ENCODE measurements around the gene TP53BP2. TPM values are rescaled to one million over a fixed set of nuclear protein-coding genes. Genes with fewer than 3 reads are reported as not detected.
"Not testable (repeated sequence)": the region's sequence is repeated elsewhere in the genome, so short reads cannot be mapped to it uniquely, and the experiment has no call there.

TP53BP2 gene
- total RNA-seq, 2 donors from 2014 or later = 26.8 to 29.3 TPM

DNA sequence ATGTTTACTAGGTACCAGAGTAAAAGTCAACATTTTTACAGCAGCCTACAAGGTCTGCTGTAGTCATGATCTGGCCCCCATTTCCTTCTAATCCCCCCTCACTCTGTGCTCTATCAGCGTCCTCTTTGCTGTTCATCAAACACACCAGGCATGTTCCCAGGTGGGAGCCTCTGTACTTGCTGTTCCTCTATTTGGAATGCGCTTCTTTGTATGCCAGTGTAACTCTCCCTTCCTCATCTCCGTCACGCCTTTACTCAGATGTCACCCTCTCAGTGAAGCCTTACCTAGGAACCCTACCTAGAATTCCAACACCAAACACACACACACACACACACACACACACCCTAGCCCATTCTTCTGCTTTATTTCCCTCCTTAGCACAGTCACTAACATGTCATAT is 21.0 kb downstream of the TP53BP2 start:
- peaks cover 0 to 67% of the 10 kb centered on the region in 2 donors for H3K4me1 ChIP-seq
- no peaks in the 10 kb centered on the region for H3K27me3 ChIP-seq
- DNase-seq (ENCODE audit: low spot score) = no peak
- TF ChIP-seq CTCF (IDR thresholded peaks at IDR 0.05) = no peak
- H3K27ac ChIP-seq = no peak overlapping the region
- no peaks in the 10 kb centered on the region for H3K36me3 ChIP-seq
- H3K4me3 ChIP-seq = no peak overlapping the region
- no peaks in the 10 kb centered on the region for H3K9me3 ChIP-seq

DNA sequence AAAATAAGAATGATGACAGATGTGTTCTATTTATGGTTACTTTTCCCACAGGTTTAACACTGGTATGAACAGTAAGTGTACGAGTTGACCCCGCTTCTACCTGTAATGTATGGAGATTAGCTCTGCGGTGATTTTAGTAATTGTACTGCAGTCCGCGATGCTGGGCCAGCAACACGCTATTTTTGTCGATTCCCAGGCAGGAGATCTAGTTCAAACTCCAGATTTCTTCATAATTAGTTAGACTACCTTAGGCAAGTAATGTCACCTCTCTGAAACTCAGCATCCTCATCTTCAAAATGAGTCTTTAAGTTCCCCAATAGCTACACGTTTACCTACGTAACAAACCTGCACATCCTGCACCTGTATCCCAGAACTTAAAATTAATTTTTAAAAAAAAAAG is 21.5 kb downstream of the TP53BP2 start:
- H3K36me3 ChIP-seq = no peaks in the 10 kb centered on the region
- H3K9me3 ChIP-seq = no peaks in the 10 kb centered on the region
- TF ChIP-seq CTCF (IDR thresholded peaks at IDR 0.05) = no peak
- H3K27me3 ChIP-seq = no peaks in the 10 kb centered on the region
- H3K27ac ChIP-seq = no peak overlapping the region
- peaks cover 0 to 67% of the 10 kb centered on the region in 2 donors for H3K4me1 ChIP-seq
- no peak overlapping the region for H3K4me3 ChIP-seq
- no peak for DNase-seq (ENCODE audit: low spot score)

- peaks cover 6% of the 10 kb centered on the region for H3K36me3 ChIP-seq
- peak overlapping the region; percentile 9 to 50 for H3K27ac ChIP-seq
- DNase-seq (ENCODE audit: low spot score) = no peak
- H3K27me3 ChIP-seq = no peaks in the 10 kb centered on the region
- H3K4me1 ChIP-seq = peaks cover 0 to 49% of the 10 kb centered on the region in 2 donors
- no peak overlapping the region for H3K4me3 ChIP-seq
- TF ChIP-seq CTCF (IDR thresholded peaks at IDR 0.05) = no peak
- H3K9me3 ChIP-seq = no peaks in the 10 kb centered on the region
Measured at GRCh38 chr1:223820971-223821370, 24.8 kb downstream of the TP53BP2 start.

- Histone ChIP-seq H3K4me3 (no peak overlapping the region), H3K27ac (peak overlapping the region; percentile 9 to 50), H3K27me3 (no peaks in the 10 kb centered on the region), H3K4me1 (peaks cover 0 to 49% of the 10 kb centered on the region in 2 donors), H3K9me3 (no peaks in the 10 kb centered on the region), H3K36me3 (peaks cover 6% of the 10 kb centered on the region)
- no peak for TF ChIP-seq CTCF (IDR thresholded peaks at IDR 0.05)
- DNase-seq (ENCODE audit: low spot score) = no peak
Measured at GRCh38 chr1:223820515-223820858, 25.3 kb downstream of the TP53BP2 start.

- Histone ChIP-seq H3K27ac (peak overlapping the region; percentile 9 to 50), H3K9me3 (no peaks in the 10 kb centered on the region), H3K27me3 (no peaks in the 10 kb centered on the region), H3K36me3 (peaks cover 6% of the 10 kb centered on the region), H3K4me3 (no peak overlapping the region), H3K4me1 (peaks cover 0 to 49% of the 10 kb centered on the region in 2 donors)
- no peak for DNase-seq (ENCODE audit: low spot score)
- no peak for TF ChIP-seq CTCF (IDR thresholded peaks at IDR 0.05)
Measured at GRCh38 chr1:223819730-223820514, 25.8 kb downstream of the TP53BP2 start.

DNA sequence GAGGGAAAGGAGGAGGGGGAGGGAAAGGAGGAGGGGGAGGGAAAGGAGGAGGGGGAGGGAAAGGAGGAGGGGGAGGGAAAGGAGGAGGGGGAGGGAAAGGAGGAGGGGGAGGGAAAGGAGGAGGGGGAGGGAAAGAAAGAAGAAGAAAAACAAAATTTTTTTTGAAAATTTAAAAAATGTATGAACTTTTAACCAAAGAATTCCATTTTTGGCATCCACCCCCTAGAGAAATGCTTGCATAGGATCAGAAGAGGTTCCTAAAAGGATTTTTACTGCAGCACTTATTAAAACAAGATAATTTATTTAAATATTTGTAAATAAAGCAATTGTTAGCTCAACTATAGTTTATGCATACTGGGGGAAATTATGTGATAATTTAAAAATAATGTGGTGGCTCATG is 28.5 kb downstream of the TP53BP2 start:
- DNase-seq (ENCODE audit: low spot score); H3K27me3 ChIP-seq; H3K9me3 ChIP-seq; H3K4me3 ChIP-seq; H3K27ac ChIP-seq: not testable (repeated sequence)
- Histone ChIP-seq H3K4me1 (peaks cover 0 to 37% of the 10 kb centered on the region in 2 donors), H3K36me3 (peaks cover 24% of the 10 kb centered on the region)

Measured in right atrium auricular region (tissue), 2 donors.